IMR-90 (cell line): ENCODE data around the gene CLDN2. TPM values are rescaled to one million over a fixed set of nuclear protein-coding genes. Genes with fewer than 3 reads are reported as not detected.

Source experiments
- ATAC-seq: fragments of 200-7000 bp; cut with Tn5 transposase; 2 replicates; pipeline ENCODE4 v1.9.1; 2020; ENCODE audit warnings: low read depth, mild to moderate bottlenecking, moderate library complexity
- BruUV-seq: library from RNA; stranded (reverse); fragments of 400-500 nt; replicated peaks from 2 replicates; lab custom pipeline; 2021; lab: Mats Ljungman, UMichigan
- CTCF ChIA-PET: fragments of 300-600 bp; formaldehyde crosslinking; extraction: SDS; loops from one replicate; lab custom pipeline; 2021; ENCODE audit warnings: antibody characterized with exemption; lab: Yijun Ruan, JAX
- POLR2A ChIA-PET: fragments of 300-600 bp; sonication (Branson Sonifier 250); formaldehyde crosslinking; loops from one replicate; lab custom pipeline; 2022; ENCODE audit warnings: antibody characterized with exemption; ENCODE audit not compliant: unreplicated experiment; lab: Charles Lee
- DNase-seq: peaks from one replicate; pipeline ENCODE4 v3.0.0; 2013
- H2AFZ ChIP-seq: replicated peaks from 2 replicates; pipeline ENCODE3; 2013; ENCODE audit warnings: low read length, mild to moderate bottlenecking; ENCODE audit not compliant: poor library complexity
- H2AK5ac ChIP-seq: 2 replicates; pipeline ENCODE4 v1.6.1; 2013; ENCODE audit warnings: low read depth, low read length, inconsistent platforms
- H2AK9ac ChIP-seq: replicated peaks from 2 replicates; pipeline ENCODE3; 2013; ENCODE audit warnings: mild to moderate bottlenecking, low read depth, low read length, moderate library complexity; ENCODE audit not compliant: poor library complexity
- H2BK120ac ChIP-seq: 2 replicates; pipeline ENCODE4 v1.6.1; 2013; ENCODE audit warnings: low read depth, low read length, inconsistent platforms
- H2BK15ac ChIP-seq: 3 replicates; pipeline ENCODE4 v1.6.1; 2013; ENCODE audit warnings: low read depth, low read length, inconsistent platforms
- H2BK20ac ChIP-seq: 2 replicates; pipeline ENCODE4 v1.6.1; 2013; ENCODE audit warnings: low read depth, mild to moderate bottlenecking, inconsistent platforms, low read length, moderate library complexity
- H2BK5ac ChIP-seq: 2 replicates; pipeline ENCODE4 v1.6.1; 2013; ENCODE audit warnings: mild to moderate bottlenecking, low read depth, low read length, inconsistent platforms; ENCODE audit not compliant: poor library complexity, severe bottlenecking
- H3K14ac ChIP-seq: replicated peaks from 2 replicates; pipeline ENCODE4 v1.6.1; 2013; ENCODE audit warnings: low read depth, low read length, inconsistent platforms
- H3K18ac ChIP-seq: 2 replicates; pipeline ENCODE4 v1.6.1; 2013; ENCODE audit warnings: low read depth, low read length, control low read depth
- H3K23ac ChIP-seq: 2 replicates; pipeline ENCODE4 v1.6.1; 2013; ENCODE audit warnings: low read depth, low read length, inconsistent platforms
- H3K27ac ChIP-seq: 2 replicates; pipeline ENCODE4 v1.5.1; 2013; ENCODE audit warnings: mild to moderate bottlenecking, control low read depth, low read length; ENCODE audit not compliant: insufficient read depth
- H3K27me3 ChIP-seq: 2 replicates; pipeline ENCODE4 v1.6.1; 2013; ENCODE audit warnings: low read length; ENCODE audit not compliant: control insufficient read depth, insufficient read depth
- H3K36me3 ChIP-seq: 2 replicates; pipeline ENCODE4 v1.6.1; 2013; ENCODE audit warnings: low read length, mixed read lengths; ENCODE audit not compliant: control insufficient read depth, insufficient read depth
- H3K4ac ChIP-seq: 2 replicates; pipeline ENCODE4 v1.6.1; 2013; ENCODE audit warnings: low read depth, low read length, inconsistent platforms
- H3K4me1 ChIP-seq: 2 replicates; pipeline ENCODE4 v1.6.1; 2013; ENCODE audit warnings: low read length, mixed read lengths; ENCODE audit not compliant: control insufficient read depth, insufficient read depth
- H3K4me2 ChIP-seq: 2 replicates; pipeline ENCODE4 v1.6.1; 2013; ENCODE audit warnings: low read depth, mild to moderate bottlenecking, control low read depth, low read length, moderate library complexity
- H3K4me3 ChIP-seq: 2 replicates; pipeline ENCODE4 v1.5.1; 2013; ENCODE audit warnings: low read depth, mild to moderate bottlenecking, control low read depth, low read length, moderate library complexity; ENCODE audit not compliant: insufficient read depth
- H3K56ac ChIP-seq: 2 replicates; pipeline ENCODE4 v1.6.1; 2013; ENCODE audit warnings: low read length, inconsistent platforms; ENCODE audit not compliant: insufficient read depth; ENCODE audit errors: extremely low read depth
- H3K79me1 ChIP-seq, 2 experiments: 2 replicates each; pipeline ENCODE4 v1.6.1; 2013; ENCODE audit warnings: low read length in 2 of 2, inconsistent platforms in 1 of 2, low read depth in 1 of 2
- H3K9ac ChIP-seq: 2 replicates; pipeline ENCODE4 v1.6.1; 2013; ENCODE audit warnings: low read depth, low read length, control low read depth
- H3K9me1 ChIP-seq: 2 replicates; pipeline ENCODE4 v1.6.1; 2013; ENCODE audit warnings: low read length, inconsistent platforms; ENCODE audit not compliant: insufficient read depth
- H3K9me3 ChIP-seq: 2 replicates; pipeline ENCODE4 v1.6.1; 2013; ENCODE audit warnings: low read length; ENCODE audit not compliant: control insufficient read depth, insufficient read depth
- H4K20me1 ChIP-seq: 2 replicates; pipeline ENCODE4 v1.6.1; 2013; ENCODE audit warnings: low read length, inconsistent platforms; ENCODE audit not compliant: insufficient read depth
- H4K5ac ChIP-seq: 2 replicates; pipeline ENCODE4 v1.6.1; 2013; ENCODE audit warnings: mild to moderate bottlenecking, low read depth, low read length, control low read depth
- H4K8ac ChIP-seq, 2 experiments: 2 replicates each; pipeline ENCODE4 v1.6.1; 2013; ENCODE audit warnings: low read depth in 2 of 2, low read length in 2 of 2, control low read depth in 1 of 2, inconsistent platforms in 1 of 2
- H4K91ac ChIP-seq: 2 replicates; pipeline ENCODE4 v1.6.1; 2013; ENCODE audit warnings: low read depth, low read length, inconsistent platforms; ENCODE audit not compliant: insufficient read depth
- BHLHE40 ChIP-seq: fragments of 150-350 bp; IDR thresholded peaks from 2 replicates; pipeline ENCODE4 v1.6.1; 2016; ENCODE audit warnings: mild to moderate bottlenecking, low read depth, low read length
- CEBPB ChIP-seq: IDR thresholded peaks from 2 replicates; pipeline ENCODE4 v1.6.1; 2012; ENCODE audit warnings: low read depth, low read length, improper control_type of control experiment
- CHD1 ChIP-seq: IDR thresholded peaks from 2 replicates; pipeline ENCODE4 v1.6.1; 2012; ENCODE audit warnings: low read depth, low read length, improper control_type of control experiment
- ELK1 ChIP-seq: fragments of 150-350 bp; IDR thresholded peaks from 2 replicates; pipeline ENCODE4 v1.6.1; 2016; ENCODE audit warnings: low read depth, mild to moderate bottlenecking, low read length, moderate library complexity, borderline replicate concordance
- FOS ChIP-seq: fragments of 150-350 bp; IDR thresholded peaks from 2 replicates; pipeline ENCODE4 v1.6.1; 2016; ENCODE audit warnings: low read depth, low read length
- MAFK ChIP-seq: IDR thresholded peaks from 2 replicates; pipeline ENCODE4 v1.6.1; 2012; ENCODE audit warnings: low read depth, low read length, improper control_type of control experiment
- MAZ ChIP-seq: IDR thresholded peaks from 2 replicates; pipeline ENCODE4 v1.6.1; 2012; ENCODE audit warnings: low read depth, mild to moderate bottlenecking, low read length, improper control_type of control experiment, moderate library complexity, borderline replicate concordance
- NFE2L2 ChIP-seq: fragments of 150-350 bp; IDR thresholded peaks from 2 replicates; pipeline ENCODE4 v1.6.1; 2016; ENCODE audit warnings: low read depth, mild to moderate bottlenecking, low read length
- RAD21 ChIP-seq: IDR thresholded peaks from 2 replicates; pipeline ENCODE4 v1.6.1; 2012; ENCODE audit warnings: low read length, improper control_type of control experiment
- RCOR1 ChIP-seq: IDR thresholded peaks from 2 replicates; pipeline ENCODE4 v1.6.1; 2012; ENCODE audit warnings: mild to moderate bottlenecking, low read length, improper control_type of control experiment; ENCODE audit not compliant: insufficient replicate concordance
- RFX5 ChIP-seq: IDR thresholded peaks from 2 replicates; pipeline ENCODE4 v1.8.0; 2012; ENCODE audit warnings: low read depth, mild to moderate bottlenecking, low read length, moderate library complexity
- SMC3 ChIP-seq: fragments of 150-350 bp; IDR thresholded peaks from 2 replicates; pipeline ENCODE4 v1.6.1; 2016; ENCODE audit warnings: low read depth, mild to moderate bottlenecking, antibody characterized with exemption, low read length, moderate library complexity
- WGBS, 2 experiments: methylation state at CpG; one replicate each; pipeline versions ENCODE4 v1.1.5 to v1.1.7; 2013; ENCODE audit warnings: missing lambda C conversion rate in 2 of 2; ENCODE audit not compliant: insufficient read length in 1 of 2; ENCODE audit errors: extremely low coverage in 2 of 2; 5-methylcytosine and 5-hydroxymethylcytosine counted together
- dilution Hi-C: fragments of 300-500 bp; cut with HindIII; formaldehyde crosslinking; loops from one replicate; pipeline ENCODE4 v1.14.3; 2018; ENCODE audit warnings: low sequenced_read_pairs; ENCODE audit not compliant: unreplicated experiment
- in situ Hi-C: fragments of 300-500 bp; cut with MboI; formaldehyde crosslinking; loops from 3 replicates; pipeline ENCODE4 v1.14.3; 2019; ENCODE audit warnings: low sequenced_read_pairs, inconsistent platforms, mixed read lengths
- intact Hi-C: fragments of 100-400 bp; cut with micrococcal nuclease; formaldehyde crosslinking; loops from 2 replicates; pipeline ENCODE4 v1.10.0; 2022
- polyA plus RNA-seq, 3 experiments: library from polyadenylated mRNA; depleted of rRNA; stranded (reverse); fragments of >200 nt; gene quantifications; 2 replicates each; pipeline ENCODE4 v1.2.3, GENCODE V29; 2012; ENCODE audit warnings: low replicate concordance in 1 of 3
- total RNA-seq: library from RNA; depleted of rRNA; stranded (reverse); fragments of >200 nt; gene quantifications from 2 replicates; pipeline ENCODE4 v1.2.3, GENCODE V29; 2012
- TF ChIP-seq, protein P1 (sequence below): fragments of 150-350 bp; IDR thresholded peaks from 2 replicates; pipeline ENCODE4 v1.6.1; 2017; ENCODE audit warnings: mild to moderate bottlenecking, antibody characterized with exemption, low read length, low read depth
- TF ChIP-seq, protein P2 (sequence below): conservative IDR thresholded peaks from 2 replicates; pipeline ENCODE4 v1.5.1; 2012; ENCODE audit warnings: mild to moderate bottlenecking, low read depth, low read length, improper control_type of control experiment

The CLDN2 gene
- total and polyA plus RNA-seq, 2 of the 4 experiments (the other 2 are of a cell fraction), result 0.03 TPM; not detected in 1

- Histone ChIP-seq H3K9ac (no peak overlapping the region), H4K8ac (no peak overlapping the region), H2BK20ac (no peak overlapping the region), H2BK120ac (no peak overlapping the region), H4K20me1 (no peaks in the 10 kb centered on the region), H2AFZ (no peak overlapping the region), H3K36me3 (no peaks in the 10 kb centered on the region), H3K4me3 (no peak overlapping the region), H3K27ac (no peak overlapping the region), H4K91ac (no peak overlapping the region), H3K9me3 (no peaks in the 10 kb centered on the region), H3K14ac (no peak overlapping the region), H4K5ac (no peak overlapping the region), H3K23ac (no peak overlapping the region), H2BK5ac (no peak overlapping the region), H3K4me1 (no peaks in the 10 kb centered on the region), H3K4ac (no peak overlapping the region), H3K27me3 (peaks cover 12% of the 10 kb centered on the region), H3K9me1 (no peaks in the 10 kb centered on the region), H3K18ac (no peak overlapping the region), H3K4me2 (no peak overlapping the region), H3K79me1 (no peaks in the 10 kb centered on the region), H2BK15ac (no peak overlapping the region), H2AK5ac (no peak overlapping the region), H2AK9ac (no peak overlapping the region), H3K56ac (no peak overlapping the region)
- intact Hi-C loops, result no loop called here
- TF ChIP-seq MAZ (no peak), RAD21 (no peak), CEBPB (no peak), FOS (no peak), RFX5 (no peak), SMC3 (no peak), MAFK (no peak), NFE2L2 (no peak), ELK1 (no peak), RCOR1 (no peak), BHLHE40 (no peak), CHD1 (no peak)
- TF ChIP-seq, protein P1, sequence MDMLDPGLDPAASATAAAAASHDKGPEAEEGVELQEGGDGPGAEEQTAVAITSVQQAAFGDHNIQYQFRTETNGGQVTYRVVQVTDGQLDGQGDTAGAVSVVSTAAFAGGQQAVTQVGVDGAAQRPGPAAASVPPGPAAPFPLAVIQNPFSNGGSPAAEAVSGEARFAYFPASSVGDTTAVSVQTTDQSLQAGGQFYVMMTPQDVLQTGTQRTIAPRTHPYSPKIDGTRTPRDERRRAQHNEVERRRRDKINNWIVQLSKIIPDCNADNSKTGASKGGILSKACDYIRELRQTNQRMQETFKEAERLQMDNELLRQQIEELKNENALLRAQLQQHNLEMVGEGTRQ, result no peak
- TF ChIP-seq, protein P2, sequence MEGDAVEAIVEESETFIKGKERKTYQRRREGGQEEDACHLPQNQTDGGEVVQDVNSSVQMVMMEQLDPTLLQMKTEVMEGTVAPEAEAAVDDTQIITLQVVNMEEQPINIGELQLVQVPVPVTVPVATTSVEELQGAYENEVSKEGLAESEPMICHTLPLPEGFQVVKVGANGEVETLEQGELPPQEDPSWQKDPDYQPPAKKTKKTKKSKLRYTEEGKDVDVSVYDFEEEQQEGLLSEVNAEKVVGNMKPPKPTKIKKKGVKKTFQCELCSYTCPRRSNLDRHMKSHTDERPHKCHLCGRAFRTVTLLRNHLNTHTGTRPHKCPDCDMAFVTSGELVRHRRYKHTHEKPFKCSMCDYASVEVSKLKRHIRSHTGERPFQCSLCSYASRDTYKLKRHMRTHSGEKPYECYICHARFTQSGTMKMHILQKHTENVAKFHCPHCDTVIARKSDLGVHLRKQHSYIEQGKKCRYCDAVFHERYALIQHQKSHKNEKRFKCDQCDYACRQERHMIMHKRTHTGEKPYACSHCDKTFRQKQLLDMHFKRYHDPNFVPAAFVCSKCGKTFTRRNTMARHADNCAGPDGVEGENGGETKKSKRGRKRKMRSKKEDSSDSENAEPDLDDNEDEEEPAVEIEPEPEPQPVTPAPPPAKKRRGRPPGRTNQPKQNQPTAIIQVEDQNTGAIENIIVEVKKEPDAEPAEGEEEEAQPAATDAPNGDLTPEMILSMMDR, result no peak
- ATAC-seq (no peak), DNase-seq (no peak)
- 50% methylated on average over 2 of the region's 4 CpGs; no CpG with 5 or more reads in 1 of the 2 experiments for WGBS, 2 experiments
- dilution Hi-C loops, result no loop called here
- POLR2A ChIA-PET, result no interaction called here
- in situ Hi-C loops, result no loop called here
- CTCF ChIA-PET, result interaction anchor here (1.3 kb wide), 1 partner anchor 49 kb away, joined by 4 read pairs; no protein-coding TSS in a partner anchor
- BruUV-seq, result no TSS peak
Measured at GRCh38 chrX:106901781-106902219, 18.4 kb upstream of the CLDN2 start.
